ENCODE results near the gene HAP1.

HAP1 gene

GRCh38 chr17:41772586-41773189, 38.2 kb upstream of the HAP1 start:
- Histone ChIP-seq H3K27me3 (replicated peaks; ENCODE audit: control insufficient read depth, insufficient read depth, low read length) (peaks cover 24% of the 10 kb centered on the region), H3K4me1 (ENCODE audit: control insufficient read depth, insufficient read depth, low read length) (peaks cover 6% of the 10 kb centered on the region), H3K9me3 (ENCODE audit: control insufficient read depth, low read length) (no peaks in the 10 kb centered on the region), H3K36me3 (ENCODE audit: control insufficient read depth, insufficient read depth, low read length, severe bottlenecking) (no peaks in the 10 kb centered on the region), H3K9ac (ENCODE audit: low read length) (no peak overlapping the region), H3K4me3 (ENCODE audit: low read length) (no peak overlapping the region)
- DNase-seq (ENCODE audit: low read depth), result no peak

- no peak for DNase-seq (ENCODE audit: low read depth)
- H3K9ac ChIP-seq (ENCODE audit: low read length), result no peak overlapping the region
- peaks cover 2% of the 10 kb centered on the region for H3K4me1 ChIP-seq (ENCODE audit: control insufficient read depth, insufficient read depth, low read length)
- peaks cover 24% of the 10 kb centered on the region for H3K27me3 ChIP-seq (replicated peaks; ENCODE audit: control insufficient read depth, insufficient read depth, low read length)
- no peaks in the 10 kb centered on the region for H3K9me3 ChIP-seq (ENCODE audit: control insufficient read depth, low read length)
- H3K4me3 ChIP-seq (ENCODE audit: low read length), result no peak overlapping the region
- no peaks in the 10 kb centered on the region for H3K36me3 ChIP-seq (ENCODE audit: control insufficient read depth, insufficient read depth, low read length, severe bottlenecking)
These were observed 37.8 kb upstream of the HAP1 start for GRCh38 chr17:41772218-41772585.

DNA sequence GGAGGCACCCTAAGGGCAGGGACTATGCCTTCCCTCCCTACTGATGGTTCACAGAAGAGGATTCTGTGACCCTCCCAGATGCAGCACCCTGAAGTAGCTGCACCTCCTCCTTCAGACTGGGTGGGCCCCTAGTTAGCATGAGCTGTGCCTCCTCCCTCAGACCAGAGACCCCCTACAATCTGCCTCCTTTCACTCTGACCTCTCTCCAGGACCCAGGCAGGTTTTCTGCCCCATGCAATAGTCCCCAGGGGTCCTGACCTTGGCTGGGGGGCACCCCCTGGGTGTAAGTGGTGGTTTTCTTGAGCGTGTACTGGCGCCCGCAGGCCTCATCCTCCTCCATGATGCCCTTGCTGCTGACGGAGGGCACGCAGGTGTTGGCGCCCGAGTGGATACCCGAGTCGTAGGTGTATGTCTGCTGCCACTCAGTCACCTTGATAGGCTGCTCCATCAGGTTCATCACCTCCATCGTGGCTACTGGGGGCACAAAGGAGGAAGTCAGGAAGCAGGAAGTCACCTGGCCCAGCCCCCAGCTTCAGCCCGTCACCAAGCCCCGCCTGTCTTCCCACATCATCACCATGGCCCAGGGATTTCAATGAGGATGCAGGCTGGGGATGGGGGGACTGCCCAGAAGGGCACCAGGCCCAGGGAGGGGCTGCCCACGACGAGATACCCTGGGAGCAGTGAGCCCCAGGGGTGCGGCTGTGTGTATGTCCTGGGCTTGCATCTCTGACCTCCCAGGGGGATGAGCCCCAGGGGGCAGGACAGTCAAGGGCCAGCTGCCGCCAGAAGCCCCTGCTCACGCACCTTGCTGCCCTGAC, 37.2 kb upstream of the HAP1 start:
- no peak overlapping the region for H3K9ac ChIP-seq (ENCODE audit: low read length)
- H3K36me3 ChIP-seq (ENCODE audit: control insufficient read depth, insufficient read depth, low read length, severe bottlenecking), result no peaks in the 10 kb centered on the region
- H3K27me3 ChIP-seq (replicated peaks; ENCODE audit: control insufficient read depth, insufficient read depth, low read length), result peaks cover 24% of the 10 kb centered on the region
- H3K9me3 ChIP-seq (ENCODE audit: control insufficient read depth, low read length), result no peaks in the 10 kb centered on the region
- DNase-seq (ENCODE audit: low read depth), result no peak
- H3K4me3 ChIP-seq (ENCODE audit: low read length), result no peak overlapping the region
- H3K4me1 ChIP-seq (ENCODE audit: control insufficient read depth, insufficient read depth, low read length), result no peaks in the 10 kb centered on the region

DNA sequence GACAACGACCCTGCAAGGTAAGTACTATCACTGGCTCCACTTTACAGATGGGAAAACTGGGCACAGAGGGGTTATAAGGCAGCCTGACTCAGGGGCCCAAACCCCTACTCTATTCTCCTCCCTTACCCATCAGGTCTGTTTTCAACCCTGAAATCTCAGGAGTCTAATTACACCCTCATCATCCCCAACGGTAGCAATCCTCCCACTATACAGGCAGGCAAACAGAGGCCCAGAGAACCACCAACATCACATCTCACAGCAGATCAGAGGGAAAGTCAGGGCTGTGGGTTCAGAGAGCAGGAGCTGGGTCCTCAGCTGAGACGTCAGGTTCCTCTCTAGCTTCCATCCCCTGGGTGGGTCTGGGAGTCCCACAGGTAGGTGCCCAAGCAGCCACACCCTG, 35.5 kb upstream of the HAP1 start:
- DNase-seq (ENCODE audit: low read depth), result no peak

DNA sequence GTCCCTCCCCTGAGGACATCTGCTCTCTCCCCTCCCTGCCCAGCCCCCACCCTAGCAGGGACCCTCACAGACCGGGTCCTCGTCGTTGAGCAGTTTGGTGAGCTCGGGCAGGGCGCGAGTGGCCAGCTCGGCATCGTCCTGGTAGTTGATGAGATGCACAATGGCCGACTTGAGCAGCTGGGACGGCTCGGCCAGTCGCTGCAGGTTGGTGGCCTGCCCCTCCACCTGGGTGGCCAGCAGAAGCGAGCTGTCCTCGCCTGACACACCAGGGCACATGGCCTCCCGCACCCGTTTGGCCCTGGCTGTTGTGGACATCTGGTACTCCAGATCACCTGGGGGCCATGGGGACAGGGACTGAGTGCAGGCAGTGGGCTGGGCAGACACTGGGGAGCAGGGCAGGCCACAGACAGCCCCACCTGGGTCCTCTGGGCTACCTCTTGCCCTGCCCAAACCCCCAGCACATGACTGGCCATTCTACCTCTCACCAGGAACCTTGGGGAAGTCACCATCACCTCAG, 35.0 kb upstream of the HAP1 start:
- no peak overlapping the region for H3K4me3 ChIP-seq (ENCODE audit: low read length)
- no peaks in the 10 kb centered on the region for H3K4me1 ChIP-seq (ENCODE audit: control insufficient read depth, insufficient read depth, low read length)
- peaks cover 24% of the 10 kb centered on the region for H3K27me3 ChIP-seq (replicated peaks; ENCODE audit: control insufficient read depth, insufficient read depth, low read length)
- H3K36me3 ChIP-seq (ENCODE audit: control insufficient read depth, insufficient read depth, low read length, severe bottlenecking), result no peaks in the 10 kb centered on the region
- H3K9me3 ChIP-seq (ENCODE audit: control insufficient read depth, low read length), result no peaks in the 10 kb centered on the region
- no peak overlapping the region for H3K9ac ChIP-seq (ENCODE audit: low read length)
- no peak for DNase-seq (ENCODE audit: low read depth)

More for the DNA sequence above, 35.5 kb upstream of the HAP1 start:
- no peaks in the 10 kb centered on the region for H3K4me1 ChIP-seq (ENCODE audit: control insufficient read depth, insufficient read depth, low read length)
- H3K9me3 ChIP-seq (ENCODE audit: control insufficient read depth, low read length), result no peaks in the 10 kb centered on the region
- H3K9ac ChIP-seq (ENCODE audit: low read length), result no peak overlapping the region
- no peaks in the 10 kb centered on the region for H3K36me3 ChIP-seq (ENCODE audit: control insufficient read depth, insufficient read depth, low read length, severe bottlenecking)
- peaks cover 24% of the 10 kb centered on the region for H3K27me3 ChIP-seq (replicated peaks; ENCODE audit: control insufficient read depth, insufficient read depth, low read length)
- H3K4me3 ChIP-seq (ENCODE audit: low read length), result no peak overlapping the region

GRCh38 chr17:41768682-41769288, 34.3 kb upstream of the HAP1 start:
- no peaks in the 10 kb centered on the region for H3K36me3 ChIP-seq (ENCODE audit: control insufficient read depth, insufficient read depth, low read length, severe bottlenecking)
- H3K27me3 ChIP-seq (replicated peaks; ENCODE audit: control insufficient read depth, insufficient read depth, low read length), result peaks cover 24% of the 10 kb centered on the region
- no peaks in the 10 kb centered on the region for H3K4me1 ChIP-seq (ENCODE audit: control insufficient read depth, insufficient read depth, low read length)
- H3K4me3 ChIP-seq (ENCODE audit: low read length), result no peak overlapping the region
- no peak for DNase-seq (ENCODE audit: low read depth)
- H3K9me3 ChIP-seq (ENCODE audit: control insufficient read depth, low read length), result no peaks in the 10 kb centered on the region
- no peak overlapping the region for H3K9ac ChIP-seq (ENCODE audit: low read length)

DNA sequence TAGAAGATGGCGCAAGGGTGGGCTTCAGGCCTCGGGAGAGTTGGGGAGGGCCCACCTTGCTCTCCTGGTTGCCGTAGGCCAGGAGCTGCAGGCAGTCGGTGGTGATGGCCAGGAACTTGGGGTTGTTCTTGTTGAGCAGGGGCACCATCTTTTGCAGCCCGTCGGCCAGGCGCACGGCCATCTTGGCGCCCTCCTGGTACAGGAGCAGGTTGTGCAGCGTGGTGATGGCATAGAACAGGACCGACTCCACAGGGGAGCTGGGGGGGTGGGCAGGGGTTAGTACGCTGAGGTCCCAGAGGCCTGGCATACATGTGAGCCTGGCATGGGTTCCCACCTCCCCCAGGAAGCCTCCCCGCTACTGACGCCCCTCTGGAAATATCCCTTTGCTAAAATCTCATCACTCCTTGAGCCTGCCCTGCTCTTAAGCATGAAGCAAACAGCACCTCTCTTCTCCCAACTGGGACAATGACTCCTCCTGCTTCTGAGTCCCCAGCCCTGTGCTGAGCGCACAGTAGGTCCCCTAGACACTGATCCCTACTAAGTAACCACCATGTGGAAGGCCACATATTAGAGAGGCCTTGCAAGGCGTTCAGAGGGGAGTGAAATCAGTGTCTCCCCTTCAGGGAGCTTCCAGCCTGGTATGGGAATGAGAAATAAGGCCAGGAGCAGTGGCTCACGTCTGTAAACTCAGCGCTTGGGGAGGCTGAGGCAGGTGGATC, 33.0 kb upstream of the HAP1 start:
- Histone ChIP-seq H3K9ac (ENCODE audit: low read length) (no peak overlapping the region), H3K36me3 (ENCODE audit: control insufficient read depth, insufficient read depth, low read length, severe bottlenecking) (no peaks in the 10 kb centered on the region), H3K27me3 (replicated peaks; ENCODE audit: control insufficient read depth, insufficient read depth, low read length) (peaks cover 26% of the 10 kb centered on the region), H3K4me3 (ENCODE audit: low read length) (no peak overlapping the region), H3K9me3 (ENCODE audit: control insufficient read depth, low read length) (no peaks in the 10 kb centered on the region), H3K4me1 (ENCODE audit: control insufficient read depth, insufficient read depth, low read length) (no peaks in the 10 kb centered on the region)
- DNase-seq (ENCODE audit: low read depth), result no peak

DNA sequence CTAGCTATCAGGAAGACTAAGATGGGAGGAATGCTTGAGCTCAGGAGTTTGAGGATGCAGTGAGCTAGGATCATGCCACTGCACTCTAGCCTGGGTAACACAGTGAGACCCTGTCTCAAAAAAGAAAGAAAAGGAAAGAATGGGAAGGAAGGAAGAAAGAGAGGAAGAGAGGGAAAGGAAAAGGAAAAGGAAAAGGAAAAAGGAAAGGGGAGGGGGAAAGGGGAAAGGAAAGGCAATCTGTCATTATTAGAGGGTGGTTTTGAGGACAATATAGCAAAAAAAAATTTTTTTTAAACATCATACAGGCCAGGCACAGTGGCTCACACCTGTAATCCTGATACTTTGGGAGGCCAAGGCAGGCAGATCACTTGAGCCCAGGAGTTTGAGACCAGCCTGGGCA, 31.7 kb upstream of the HAP1 start:
- no peak for DNase-seq (ENCODE audit: low read depth)
- no peaks in the 10 kb centered on the region for H3K36me3 ChIP-seq (ENCODE audit: control insufficient read depth, insufficient read depth, low read length, severe bottlenecking)

GRCh38 chr17:41763327-41763726, 28.9 kb upstream of the HAP1 start:
- H3K27me3 ChIP-seq (replicated peaks; ENCODE audit: control insufficient read depth, insufficient read depth, low read length), result peaks cover 15% of the 10 kb centered on the region

More for the DNA sequence above, 31.7 kb upstream of the HAP1 start:
- no peaks in the 10 kb centered on the region for H3K9me3 ChIP-seq (ENCODE audit: control insufficient read depth, low read length)
- H3K4me3 ChIP-seq (ENCODE audit: low read length), result no peak overlapping the region
- H3K27me3 ChIP-seq (replicated peaks; ENCODE audit: control insufficient read depth, insufficient read depth, low read length), result peaks cover 15% of the 10 kb centered on the region
- no peak overlapping the region for H3K9ac ChIP-seq (ENCODE audit: low read length)
- no peaks in the 10 kb centered on the region for H3K4me1 ChIP-seq (ENCODE audit: control insufficient read depth, insufficient read depth, low read length)

DNA sequence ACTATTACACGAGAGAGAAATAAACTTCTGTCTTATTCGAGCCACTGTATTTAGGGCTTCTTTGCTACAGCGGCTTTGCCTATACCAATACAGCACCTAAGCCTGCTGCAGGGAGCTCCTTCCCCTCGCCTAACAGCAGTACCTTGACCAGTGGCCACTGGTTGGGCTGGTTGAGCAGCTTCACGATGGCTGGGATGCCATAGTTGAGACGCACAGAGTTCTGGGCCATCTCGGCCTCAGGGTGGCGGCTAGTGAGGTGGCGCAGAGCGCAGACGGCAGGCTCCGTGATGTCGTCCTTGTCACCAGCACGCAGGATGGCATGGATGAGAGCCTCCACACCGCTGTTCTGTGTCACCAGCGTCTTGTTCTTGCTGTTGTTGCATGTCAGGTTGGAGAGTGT, 28.4 kb upstream of the HAP1 start:
- no peak overlapping the region for H3K4me3 ChIP-seq (ENCODE audit: low read length)
- peaks cover 15% of the 10 kb centered on the region for H3K27me3 ChIP-seq (replicated peaks; ENCODE audit: control insufficient read depth, insufficient read depth, low read length)
- H3K36me3 ChIP-seq (ENCODE audit: control insufficient read depth, insufficient read depth, low read length, severe bottlenecking), result no peaks in the 10 kb centered on the region
- H3K9ac ChIP-seq (ENCODE audit: low read length), result no peak overlapping the region
- H3K9me3 ChIP-seq (ENCODE audit: control insufficient read depth, low read length), result no peaks in the 10 kb centered on the region
- DNase-seq (ENCODE audit: low read depth), result no peak
- H3K4me1 ChIP-seq (ENCODE audit: control insufficient read depth, insufficient read depth, low read length), result no peaks in the 10 kb centered on the region

More at GRCh38 chr17:41763327-41763726, 28.9 kb upstream of the HAP1 start:
- Histone ChIP-seq H3K4me3 (ENCODE audit: low read length) (no peak overlapping the region), H3K9me3 (ENCODE audit: control insufficient read depth, low read length) (no peaks in the 10 kb centered on the region), H3K36me3 (ENCODE audit: control insufficient read depth, insufficient read depth, low read length, severe bottlenecking) (no peaks in the 10 kb centered on the region), H3K4me1 (ENCODE audit: control insufficient read depth, insufficient read depth, low read length) (no peaks in the 10 kb centered on the region), H3K9ac (ENCODE audit: low read length) (no peak overlapping the region)
- no peak for DNase-seq (ENCODE audit: low read depth)

DNA sequence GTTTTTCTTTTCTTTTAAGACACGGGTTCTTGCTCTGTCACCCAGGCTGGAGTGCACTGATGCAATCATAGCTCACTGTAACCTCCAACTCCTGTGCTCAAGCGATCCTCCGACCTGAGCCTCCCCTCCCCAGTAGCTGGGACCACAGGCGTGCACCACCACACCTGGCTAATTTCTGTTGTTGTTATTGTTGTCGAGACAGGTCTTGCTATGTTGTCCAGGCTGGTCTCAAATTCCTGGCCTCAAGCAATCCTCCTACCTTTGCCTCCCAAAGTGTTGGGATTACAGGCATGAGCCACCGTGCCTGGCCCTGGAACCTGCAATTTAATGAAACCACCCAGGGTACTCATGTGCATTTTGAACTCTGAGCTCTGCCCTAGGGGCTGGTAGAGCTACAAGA, 27.9 kb upstream of the HAP1 start:
- no peaks in the 10 kb centered on the region for H3K4me1 ChIP-seq (ENCODE audit: control insufficient read depth, insufficient read depth, low read length)
- H3K36me3 ChIP-seq (ENCODE audit: control insufficient read depth, insufficient read depth, low read length, severe bottlenecking), result no peaks in the 10 kb centered on the region
- no peak for DNase-seq (ENCODE audit: low read depth)
- H3K27me3 ChIP-seq (replicated peaks; ENCODE audit: control insufficient read depth, insufficient read depth, low read length), result peaks cover 15% of the 10 kb centered on the region
- H3K9ac ChIP-seq (ENCODE audit: low read length), result no peak overlapping the region
- H3K4me3 ChIP-seq (ENCODE audit: low read length), result no peak overlapping the region
- no peaks in the 10 kb centered on the region for H3K9me3 ChIP-seq (ENCODE audit: control insufficient read depth, low read length)
